Ecto neural progenitor cell (in vitro differentiated cells): ENCODE results near the gene MFAP4.

Experiments
- DNase-seq: peaks from one replicate; pipeline ENCODE4 v3.0.0-alpha.2; 2018; ENCODE audit warnings: low spot score

The MFAP4 gene

DNA sequence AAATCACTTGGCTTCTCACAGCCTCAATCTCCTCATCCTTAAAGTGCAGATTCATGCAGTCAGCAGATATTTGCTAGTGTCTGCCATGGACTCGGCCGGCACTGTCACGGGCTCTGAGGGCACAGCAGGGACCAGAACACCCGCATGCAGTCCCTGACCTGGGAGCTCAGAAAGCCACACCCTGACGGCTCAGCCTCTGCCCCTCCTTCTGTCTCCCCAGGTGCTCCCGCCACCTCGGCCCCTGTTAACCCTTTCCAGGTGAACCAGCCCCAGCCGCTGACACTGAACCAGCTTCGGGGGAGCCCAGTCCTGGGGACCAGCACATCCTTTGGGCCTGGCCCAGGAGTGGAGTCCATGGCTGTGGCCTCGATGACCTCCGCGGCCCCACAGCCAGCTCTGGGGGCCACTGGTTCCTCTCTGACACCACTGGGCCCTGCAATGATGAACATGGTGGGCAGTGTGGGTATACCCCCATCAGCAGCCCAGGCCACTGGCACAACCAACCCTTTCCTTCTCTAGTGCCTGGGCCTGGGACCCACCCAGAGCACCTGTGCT, 53.2 kb downstream of the MFAP4 start:
- no peak for DNase-seq
